GM18907 (cell line): Measurements from ENCODE around the gene CACNA1S.

ENCODE experiments used
- ATAC-seq: cut with Tn5 transposase; IDR thresholded peaks from one replicate; pipeline ENCODE4 v1.9.1; 2021; ENCODE audit warnings: mild to moderate bottlenecking, moderate library complexity; ENCODE audit not compliant: unreplicated experiment

CACNA1S gene

GRCh38 chr1:201066986-201067385 is 45.2 kb downstream of the CACNA1S start:
- ATAC-seq, result no peak

- ATAC-seq, result no peak
Measured at GRCh38 chr1:201065686-201066085, 46.5 kb downstream of the CACNA1S start.

GRCh38 chr1:201064806-201065205 is 47.4 kb downstream of the CACNA1S start:
- ATAC-seq, result no peak

GRCh38 chr1:201063145-201063544 is 49.1 kb downstream of the CACNA1S start:
- ATAC-seq, result no peak

GRCh38 chr1:201062511-201063091 is 49.6 kb downstream of the CACNA1S start:
- no peak for ATAC-seq

- ATAC-seq, result no peak
Measured at GRCh38 chr1:201061886-201062285, 50.3 kb downstream of the CACNA1S start.

GRCh38 chr1:201061049-201061448 is 51.2 kb downstream of the CACNA1S start:
- ATAC-seq, result no peak

GRCh38 chr1:201060586-201060985 is 51.6 kb downstream of the CACNA1S start:
- ATAC-seq, result no peak

GRCh38 chr1:201059871-201060555 is 52.2 kb downstream of the CACNA1S start:
- ATAC-seq, result no peak

- no peak for ATAC-seq
Measured at GRCh38 chr1:201059401-201059800, 52.8 kb downstream of the CACNA1S start.

- no peak for ATAC-seq
Measured at GRCh38 chr1:201054091-201054543, 58.1 kb downstream of the CACNA1S start.

GRCh38 chr1:201053155-201053860 is 58.9 kb downstream of the CACNA1S start:
- ATAC-seq, result no peak

GRCh38 chr1:201051399-201051798 is 60.8 kb downstream of the CACNA1S start:
- ATAC-seq, result no peak

- ATAC-seq, result peak; percentile 42
Measured at GRCh38 chr1:201050515-201051277, 61.5 kb downstream of the CACNA1S start.

- no peak for ATAC-seq
Measured at GRCh38 chr1:201049248-201049831, 62.9 kb downstream of the CACNA1S start.

GRCh38 chr1:201048521-201048920 is 63.7 kb downstream of the CACNA1S start:
- ATAC-seq, result no peak

GRCh38 chr1:201044119-201044518 is 68.1 kb downstream of the CACNA1S start:
- no peak for ATAC-seq

- peak; percentile 59 for ATAC-seq
Measured at GRCh38 chr1:201042779-201043461, 69.3 kb downstream of the CACNA1S start.

- ATAC-seq, result no peak
Measured at GRCh38 chr1:201041011-201041410, 71.2 kb downstream of the CACNA1S start.

GRCh38 chr1:201039876-201040275 is 72.3 kb downstream of the CACNA1S start:
- no peak for ATAC-seq
